Bone marrow (tissue), 2 donors: ENCODE data around the gene CACNG3.
"Not testable (repeated sequence)": the region's sequence is repeated elsewhere in the genome, so short reads cannot be mapped to it uniquely, and the experiment has no call there.

Experiments
- DNase-seq, 2 donors: peaks; one replicate each; lab custom pipeline; 2025; lab: John Stamatoyannopoulos, UW

The CACNG3 gene

DNA sequence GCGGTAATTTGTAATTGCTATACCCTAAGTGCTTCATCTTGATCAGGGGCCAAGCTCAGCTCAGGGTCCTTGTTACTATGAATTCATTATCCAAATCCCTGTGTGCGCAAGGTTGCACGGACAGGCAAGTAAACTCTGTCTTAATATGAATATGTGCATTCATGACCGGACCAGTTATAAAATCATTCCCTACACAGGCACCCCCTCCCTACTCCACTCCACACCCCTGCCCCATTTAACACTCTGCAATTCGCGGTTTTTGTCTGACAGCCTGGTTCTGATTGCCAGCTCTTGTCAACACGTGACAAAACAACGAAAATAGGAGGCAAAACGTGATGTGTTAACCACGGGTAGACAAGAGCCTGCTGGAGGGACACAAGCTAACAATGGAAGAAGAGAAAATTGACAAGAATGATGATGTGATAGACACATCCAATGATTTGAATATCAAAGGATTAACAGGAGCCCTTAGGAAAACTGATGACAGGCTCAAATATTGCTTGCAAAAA lies 76.5 kb downstream of the CACNG3 start:
- DNase-seq, result no peak

DNA sequence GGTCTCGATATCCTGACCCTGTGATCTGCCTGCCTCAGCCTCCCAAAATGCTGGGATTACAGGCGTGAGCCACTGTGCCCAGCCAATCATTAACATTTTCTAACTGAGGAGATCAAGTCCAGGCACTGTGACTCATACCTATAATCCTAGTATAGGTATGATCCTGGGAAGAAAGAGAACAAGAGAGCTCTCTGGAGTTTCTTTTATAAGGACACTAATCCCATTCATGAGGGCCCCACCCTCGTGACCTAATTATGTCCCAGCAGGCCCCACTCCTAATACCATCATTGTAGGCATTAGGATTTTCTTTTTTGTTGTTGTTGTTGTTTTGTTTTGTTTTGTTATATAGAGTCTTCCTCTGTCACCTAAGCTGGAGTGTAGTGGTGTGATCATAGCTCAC lies 80.4 kb downstream of the CACNG3 start:
- no peak for DNase-seq

DNA sequence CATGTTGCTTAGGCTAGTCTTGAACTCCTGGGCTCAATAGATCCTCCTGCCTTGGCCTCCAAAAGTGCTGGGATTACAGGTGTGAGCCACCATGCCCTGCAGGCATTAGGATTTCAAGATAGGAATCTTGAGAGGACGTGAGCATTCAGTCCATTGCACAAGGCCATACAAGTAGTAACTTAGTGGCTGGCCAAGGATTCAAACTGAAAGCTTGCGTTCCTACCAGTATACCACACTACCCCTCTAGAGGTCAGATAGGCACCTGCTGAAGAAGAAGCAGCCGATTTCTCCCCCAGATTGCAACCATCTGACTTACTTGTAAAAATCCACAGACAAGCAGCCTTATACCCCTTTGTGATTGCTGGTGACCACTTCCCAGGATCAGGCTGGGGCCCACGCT lies 80.9 kb downstream of the CACNG3 start:
- DNase-seq, result no peak

DNA sequence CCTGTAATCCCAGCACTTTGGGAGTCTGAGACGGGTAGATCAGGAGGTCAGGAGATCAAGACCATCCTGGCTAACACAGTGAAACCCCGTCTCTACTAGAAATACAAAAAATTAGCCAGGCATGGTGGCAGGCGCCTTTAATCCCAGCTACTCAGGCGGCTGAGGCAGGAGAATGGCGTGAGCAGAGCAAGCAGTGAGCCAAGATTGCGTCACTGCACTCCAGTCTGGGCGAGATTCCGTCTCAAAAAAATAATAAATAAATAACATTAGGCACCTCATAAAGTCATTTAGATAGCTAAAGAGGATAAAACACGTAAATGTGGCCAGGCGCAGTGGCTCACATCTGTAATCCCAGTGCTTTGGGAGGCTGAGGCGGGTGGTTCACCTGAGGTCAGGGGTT lies 87.7 kb downstream of the CACNG3 start:
- not testable (repeated sequence) for DNase-seq

DNA sequence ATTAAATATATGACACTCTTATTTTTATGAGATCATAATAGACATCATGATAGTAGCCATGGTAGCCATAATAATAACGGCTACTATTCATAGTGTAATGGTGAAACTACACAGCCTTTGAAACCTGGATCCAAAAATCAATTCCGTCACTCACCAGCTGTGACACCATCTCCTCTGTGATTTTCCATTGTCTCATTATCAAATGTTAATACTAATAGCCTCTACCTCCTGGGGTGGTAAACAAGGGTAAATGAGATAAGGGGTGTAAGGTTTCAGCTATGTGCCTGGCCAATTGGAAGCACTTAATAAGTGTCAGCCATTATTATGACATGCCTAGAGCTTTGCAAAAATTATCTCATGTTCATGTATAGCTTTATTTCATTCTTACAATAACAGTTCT lies 88.6 kb downstream of the CACNG3 start:
- no peak for DNase-seq

DNA sequence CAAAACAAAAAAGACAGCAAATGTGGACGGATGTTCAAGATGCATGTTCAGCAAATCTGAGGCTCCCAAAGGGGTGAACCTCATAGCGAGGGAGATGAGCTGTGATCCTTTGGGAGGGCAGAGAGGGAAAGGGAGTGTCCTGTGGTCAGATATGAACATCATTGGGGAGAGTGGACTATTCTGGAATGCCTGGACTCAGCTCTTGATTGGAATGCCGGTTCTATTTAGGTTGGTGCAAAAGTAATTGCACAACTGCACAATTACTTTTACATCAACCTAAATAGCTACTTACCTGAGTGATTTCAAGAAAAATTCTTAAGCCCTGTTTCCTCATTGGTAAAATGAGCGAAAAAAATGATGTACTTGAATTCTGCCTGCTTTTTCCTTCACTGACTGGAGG lies 89.6 kb downstream of the CACNG3 start:
- DNase-seq, result no peak

DNA sequence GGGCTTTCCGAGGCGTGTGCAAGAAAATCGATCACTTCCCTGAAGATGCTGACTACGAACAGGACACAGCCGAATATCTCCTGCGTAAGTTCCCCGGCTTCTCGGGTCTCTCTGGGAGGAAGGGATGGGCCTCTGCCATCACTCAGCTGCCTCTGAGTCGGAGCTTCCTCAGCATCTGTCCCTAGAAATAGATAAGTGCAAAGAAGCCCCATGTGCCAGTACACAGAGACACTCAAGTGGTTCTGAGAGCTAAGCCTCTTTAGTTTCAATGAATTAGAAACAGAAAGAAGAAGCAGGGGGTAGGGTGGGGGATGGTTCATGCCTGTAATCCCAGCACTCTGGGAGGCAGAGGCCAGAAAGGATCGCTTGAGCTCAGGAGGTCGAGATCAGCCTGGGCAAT lies 90.6 kb downstream of the CACNG3 start:
- DNase-seq, result no peak

DNA sequence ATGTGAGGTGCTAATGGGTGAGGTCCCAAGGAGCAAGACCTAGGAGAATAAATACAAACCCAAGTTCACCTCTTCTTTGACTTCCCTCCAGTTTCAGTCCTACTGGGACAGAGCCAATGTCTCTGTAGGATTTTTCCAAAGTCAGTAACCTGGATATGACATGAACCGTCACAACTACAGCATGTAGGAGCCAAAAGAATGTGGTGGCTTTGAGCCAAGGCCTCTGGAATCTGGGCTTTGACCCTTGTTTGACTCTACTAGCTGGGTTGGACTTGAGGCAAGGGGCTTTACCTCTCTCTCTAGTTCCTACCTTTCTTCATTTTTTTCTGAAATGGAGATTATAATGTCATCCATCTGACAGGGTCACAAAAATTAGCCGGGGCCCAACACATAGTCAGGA lies 91.4 kb downstream of the CACNG3 start:
- no peak for DNase-seq

DNA sequence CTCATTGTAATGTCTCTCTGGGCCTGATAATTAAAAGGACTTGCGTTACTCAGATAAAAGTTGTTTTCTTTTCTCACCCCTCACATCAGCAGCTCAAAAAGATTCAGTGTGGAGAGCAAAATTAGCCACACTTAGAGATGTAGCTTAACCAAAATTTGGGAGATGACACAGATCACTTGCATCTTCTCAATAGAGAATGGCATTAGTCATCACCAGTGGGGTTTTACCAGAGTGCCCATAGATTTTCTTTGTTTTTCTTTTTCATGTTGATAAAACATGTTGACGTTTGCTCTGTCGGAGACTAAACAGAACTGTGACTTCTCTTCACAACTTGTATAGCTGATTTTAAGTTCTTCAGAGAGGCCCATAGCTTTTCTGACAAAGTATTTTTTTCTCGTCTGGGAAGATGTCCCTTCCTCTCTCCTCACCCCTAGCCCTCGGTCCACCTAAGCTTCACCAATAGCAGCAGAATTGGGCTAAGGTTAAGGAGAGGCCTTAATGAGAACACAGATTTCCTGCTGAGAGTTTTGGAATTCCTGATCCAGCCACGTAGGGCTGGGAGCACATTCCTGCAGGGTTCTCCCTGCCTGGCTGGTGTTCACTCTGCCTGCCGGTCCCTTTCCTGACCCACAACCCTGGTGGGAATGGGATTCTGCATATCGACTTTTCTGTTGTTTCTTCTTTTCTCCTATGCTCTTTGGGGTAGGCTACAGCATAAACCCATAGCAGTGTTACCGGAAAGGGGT lies 92.6 kb downstream of the CACNG3 start:
- DNase-seq, result no peak

DNA sequence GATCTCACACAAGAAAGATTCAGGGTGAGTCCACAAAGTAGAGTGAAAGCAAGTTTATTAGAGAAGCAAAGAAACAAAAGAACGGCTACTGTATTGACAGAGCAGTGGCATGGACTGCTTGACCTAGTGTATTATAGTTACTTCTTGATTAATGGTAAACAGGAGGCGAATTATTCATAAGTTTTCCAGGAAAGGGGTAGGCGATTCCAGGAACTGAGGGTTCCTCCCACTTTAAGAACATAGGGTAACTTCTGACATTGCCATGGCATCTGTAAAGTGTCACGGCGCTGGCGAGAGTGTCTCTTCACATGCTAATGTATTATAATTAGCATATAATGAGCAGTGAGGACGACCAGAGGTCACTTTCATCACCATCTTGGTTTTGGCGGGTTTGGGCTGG lies 93.2 kb downstream of the CACNG3 start:
- DNase-seq, result no peak

DNA sequence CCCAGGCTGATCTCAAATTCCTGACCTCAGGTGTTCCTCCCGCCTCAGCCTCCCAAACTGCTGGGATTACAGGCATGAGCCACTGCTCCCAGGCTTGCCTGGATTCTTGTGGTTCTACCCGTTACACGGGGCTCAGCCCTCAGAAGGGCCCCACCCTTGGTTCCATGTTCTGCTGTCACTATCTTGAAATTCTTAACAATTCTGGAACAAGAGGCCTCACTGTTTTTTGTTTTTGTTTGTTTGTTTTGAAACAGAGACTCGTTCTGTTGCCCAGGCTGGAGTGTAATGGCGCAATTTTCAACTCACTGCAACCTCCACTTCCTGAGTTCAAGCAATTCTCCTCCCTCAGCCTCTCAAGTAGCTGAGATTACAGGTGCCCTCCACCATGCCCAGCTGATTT lies 96.6 kb downstream of the CACNG3 start:
- DNase-seq, result no peak

DNA sequence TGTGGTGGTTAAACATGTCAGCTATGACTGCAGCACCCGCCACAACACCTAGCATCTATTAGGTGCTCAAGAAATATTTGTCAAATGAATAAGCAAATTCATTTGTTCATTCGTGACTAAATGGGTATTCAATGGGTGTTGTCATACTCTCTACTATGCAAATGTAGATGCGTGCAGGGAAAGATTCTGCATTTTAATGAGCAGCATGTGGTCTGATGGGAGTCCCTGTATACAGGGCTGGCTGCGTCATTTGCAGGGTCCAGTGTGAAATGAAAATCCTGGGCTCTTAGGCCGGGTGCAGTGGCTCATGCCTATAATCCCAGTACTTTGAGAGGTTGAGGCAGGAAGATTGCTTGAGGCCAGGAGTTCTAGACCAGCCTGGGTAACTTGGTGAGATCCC lies 97.5 kb downstream of the CACNG3 start:
- no peak for DNase-seq

DNA sequence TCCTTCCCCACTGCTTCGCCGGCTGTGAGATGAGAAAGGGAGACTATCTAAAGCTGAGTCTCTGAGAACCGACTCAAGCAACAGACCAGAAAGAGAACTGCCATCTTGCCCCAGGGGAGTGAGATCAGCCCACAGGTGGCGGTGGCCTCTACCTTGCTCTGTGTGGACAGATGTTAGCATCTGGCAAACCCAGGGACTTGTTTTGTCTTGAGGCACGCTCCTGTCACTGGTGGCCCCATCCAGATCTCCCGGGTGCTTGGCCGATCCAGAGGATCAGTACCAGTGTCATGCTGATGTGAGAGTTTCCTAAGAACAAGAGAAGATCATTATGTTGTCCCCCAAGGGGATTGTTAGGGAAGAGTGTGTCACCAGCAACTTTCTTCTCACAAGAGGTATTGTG lies 101.4 kb downstream of the CACNG3 start:
- no peak for DNase-seq

DNA sequence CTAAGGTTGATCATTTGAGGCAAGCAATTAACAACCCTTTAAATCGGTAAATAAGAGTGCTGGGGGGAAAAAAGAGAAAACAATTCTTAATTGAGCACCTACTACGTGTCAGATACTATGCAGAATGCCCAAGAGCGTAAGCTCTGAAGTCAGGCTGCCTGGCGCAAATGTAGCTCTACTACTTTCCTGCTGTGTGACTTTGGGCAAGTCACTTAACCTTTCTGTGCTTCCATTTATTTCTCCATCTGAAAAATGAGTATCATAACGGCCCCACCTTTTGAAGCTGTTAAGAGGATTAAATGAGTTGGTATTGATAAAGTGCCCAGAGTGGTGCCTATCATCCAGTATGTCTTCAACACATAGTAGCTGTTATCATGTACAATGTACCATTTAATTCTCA lies 102.0 kb downstream of the CACNG3 start:
- no peak for DNase-seq

DNA sequence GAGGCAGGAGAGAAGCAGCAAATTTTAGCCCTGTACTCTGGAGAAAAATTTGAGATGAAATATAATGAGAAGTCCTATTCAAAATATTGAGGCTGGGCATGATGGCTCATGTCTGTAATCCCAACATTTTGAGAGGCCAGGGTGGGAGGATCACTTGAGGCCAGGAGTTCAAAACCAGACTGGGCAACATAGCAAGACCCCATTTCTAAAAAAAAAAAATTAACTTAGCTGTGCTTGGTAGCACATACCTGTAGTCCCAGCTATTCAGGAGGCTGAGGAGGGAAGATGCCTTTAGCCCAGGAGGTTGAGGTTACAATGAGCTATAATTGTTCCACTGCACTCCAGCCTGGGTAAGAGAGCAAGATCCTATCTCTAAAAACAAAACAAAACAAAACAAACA lies 103.4 kb downstream of the CACNG3 start:
- no peak for DNase-seq

DNA sequence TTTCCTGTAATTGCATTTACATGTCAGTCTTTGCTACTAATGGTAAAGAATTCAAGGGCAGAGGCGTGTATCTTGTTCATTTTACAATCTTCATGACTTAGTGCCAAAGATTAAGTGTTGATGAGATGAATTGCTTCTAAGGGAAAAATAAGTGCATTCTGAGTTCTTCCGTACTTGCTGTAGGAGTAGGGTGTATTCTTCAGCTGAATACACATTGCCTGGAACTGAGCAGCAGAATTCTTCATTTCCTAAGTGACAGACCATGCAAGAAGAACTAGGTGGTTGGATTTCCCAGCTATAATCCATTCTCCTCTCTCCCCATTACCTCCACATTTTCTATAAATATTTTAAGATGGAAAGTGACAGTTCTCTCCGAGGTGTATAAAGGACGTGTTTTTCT lies 104.8 kb downstream of the CACNG3 start:
- DNase-seq, result no peak

DNA sequence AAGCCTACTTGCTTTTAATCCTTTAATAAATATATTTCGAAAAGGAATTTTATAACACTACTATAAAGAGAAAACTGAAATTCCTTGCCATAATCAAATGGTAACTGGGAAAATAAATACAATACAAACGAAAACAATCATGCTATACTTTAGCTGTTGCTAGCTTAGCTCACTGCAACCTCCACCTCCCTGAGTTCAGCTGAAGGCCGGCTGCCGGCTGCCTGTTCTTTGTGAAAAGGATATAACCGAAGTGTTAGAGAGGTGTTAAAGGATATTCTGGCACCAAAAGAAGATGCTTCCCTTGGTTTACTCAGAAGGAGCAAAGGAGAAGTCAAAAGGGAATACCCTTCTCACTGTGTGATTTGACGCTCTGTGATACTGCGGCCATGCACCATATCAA lies 108.5 kb downstream of the CACNG3 start:
- DNase-seq, result no peak

DNA sequence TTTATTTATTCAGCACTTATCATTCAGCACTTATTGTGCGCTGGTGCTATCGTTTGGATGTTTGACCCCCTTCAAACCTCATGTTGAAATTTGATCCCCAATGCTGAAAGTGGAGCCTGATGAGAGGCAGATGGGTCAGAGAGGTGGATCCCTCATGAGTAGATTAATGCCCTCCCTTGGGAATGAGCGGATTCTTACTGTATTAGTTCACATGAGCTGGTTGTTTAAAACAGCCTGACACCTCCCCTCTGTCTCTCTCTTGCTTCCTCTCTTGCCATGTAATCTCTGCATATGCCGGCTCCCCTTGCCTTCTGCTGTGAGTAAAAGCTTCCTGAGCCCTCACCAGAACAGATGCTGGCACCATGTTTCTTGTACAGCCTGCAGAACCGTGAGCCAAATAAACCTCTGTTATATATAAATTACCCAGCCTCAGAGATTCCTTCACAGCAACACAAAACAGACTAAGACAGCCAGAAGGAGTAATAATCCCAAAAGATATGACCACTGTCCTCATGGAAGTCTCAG lies 111.1 kb downstream of the CACNG3 start:
- DNase-seq, result no peak

DNA sequence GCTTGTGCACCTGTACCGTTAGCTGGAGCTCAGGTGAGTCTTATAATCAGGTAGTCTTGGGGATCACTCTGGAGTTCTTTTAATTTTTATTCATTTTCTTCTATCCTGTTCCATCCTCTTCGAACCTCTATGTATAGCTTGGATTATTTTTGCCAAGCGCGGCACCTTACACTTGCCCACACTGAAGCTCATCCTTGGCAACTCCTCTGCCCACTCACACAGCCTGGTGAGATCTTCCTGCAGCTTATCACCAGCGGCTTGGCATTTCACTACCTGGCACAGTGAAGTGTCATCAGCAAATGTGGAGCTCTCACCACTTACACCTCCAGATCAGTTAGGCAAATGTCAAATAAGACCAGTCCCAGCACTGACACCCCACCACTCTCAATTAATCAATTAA lies 116.7 kb downstream of the CACNG3 start:
- DNase-seq, result no peak

DNA sequence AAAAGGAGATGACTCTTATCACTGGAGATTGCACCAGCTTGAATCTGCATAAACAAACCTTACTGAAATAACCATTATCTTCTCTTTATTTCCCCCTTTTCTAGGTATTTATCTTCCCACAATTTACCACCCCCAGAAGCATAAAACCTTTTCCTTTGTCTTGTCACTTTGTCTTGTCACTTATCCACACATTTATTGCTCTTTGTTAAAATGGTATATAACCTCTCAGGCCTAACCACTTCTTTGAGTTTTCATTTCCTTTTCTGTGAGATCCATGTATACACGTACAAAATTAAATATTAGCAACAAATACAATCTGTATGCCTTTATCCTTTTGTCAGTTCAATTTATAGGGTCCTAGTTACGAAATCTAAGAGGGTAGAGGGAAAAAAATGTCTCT lies 122.9 kb downstream of the CACNG3 start:
- no peak for DNase-seq

DNA sequence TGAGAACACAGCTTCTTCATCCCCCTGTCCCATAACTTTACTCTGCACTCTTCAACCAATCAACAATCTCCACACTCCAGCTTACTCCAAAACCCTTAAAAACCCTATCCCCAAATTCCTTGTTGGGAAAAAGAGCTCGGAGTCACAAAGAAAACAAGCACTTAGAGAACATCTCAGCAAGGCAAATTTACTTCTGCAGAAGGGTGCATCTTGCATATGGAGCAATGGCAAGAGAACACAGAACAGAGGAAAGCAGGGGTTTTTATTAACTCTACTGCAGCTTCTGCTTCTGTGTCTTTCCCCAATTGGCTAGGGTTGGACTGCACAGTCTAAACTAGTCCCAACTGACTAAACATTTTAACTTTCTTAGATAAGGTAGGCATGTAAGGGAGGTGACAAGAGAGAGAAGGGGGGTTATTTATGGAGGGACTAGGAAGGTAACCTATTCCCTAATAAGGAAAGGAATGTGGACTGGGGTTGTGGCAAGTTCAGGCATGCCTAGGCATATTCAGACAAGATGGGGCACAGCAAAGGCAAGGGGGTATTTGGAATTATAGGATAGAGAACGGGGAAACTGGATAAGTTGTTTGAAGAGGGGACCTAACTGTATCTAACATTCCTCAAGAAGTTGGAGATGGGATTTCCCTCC lies 125.5 kb downstream of the CACNG3 start:
- DNase-seq, result no peak

DNA sequence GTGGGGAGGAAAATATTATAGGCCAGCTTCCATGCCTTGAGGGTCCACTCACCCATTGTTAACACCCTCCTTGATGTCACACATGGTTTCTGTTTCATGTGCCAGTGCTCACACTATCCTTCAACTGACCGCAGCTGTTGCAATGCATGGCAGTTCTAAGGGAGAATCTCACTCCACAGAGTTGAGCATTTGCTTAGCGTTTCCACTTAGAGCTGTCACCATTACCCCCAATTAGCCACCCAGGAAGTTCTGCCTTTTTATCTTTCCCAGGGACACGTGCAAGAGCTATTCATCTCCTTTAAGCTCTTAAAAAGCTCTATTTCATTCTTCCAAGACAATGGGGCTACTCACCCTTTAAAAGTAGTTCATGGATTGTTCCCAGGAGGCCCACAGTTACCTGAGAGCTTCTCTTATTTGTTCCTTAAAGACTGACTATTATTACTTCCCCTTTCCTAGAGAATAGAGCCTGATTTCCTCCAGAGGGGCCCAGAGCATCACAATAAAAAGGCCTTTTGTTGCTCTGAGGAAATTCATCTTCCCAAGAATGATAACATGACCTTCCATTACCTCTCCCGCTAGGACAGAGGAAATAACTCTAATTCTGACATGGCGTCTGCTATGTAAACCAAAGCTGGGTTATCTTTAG lies 126.8 kb downstream of the CACNG3 start:
- no peak for DNase-seq

DNA sequence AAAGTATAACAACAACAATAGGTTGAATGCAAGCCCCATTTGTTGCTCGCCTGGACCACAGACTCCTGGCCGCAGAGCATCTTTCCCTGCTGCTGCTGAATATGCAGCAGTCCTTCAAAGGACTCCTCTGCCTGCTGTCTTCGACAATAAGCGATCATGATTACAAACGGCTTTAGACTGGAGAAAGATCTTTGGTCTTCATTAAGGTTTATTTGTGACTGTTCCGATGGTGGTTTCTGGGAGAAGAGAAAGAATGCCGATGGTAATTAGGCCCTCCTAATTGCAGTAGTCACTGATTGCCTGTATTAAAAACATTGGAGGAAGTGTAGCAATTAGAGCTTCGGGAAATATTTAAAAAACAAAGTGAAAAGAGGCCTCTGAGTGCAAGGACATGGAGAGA lies 138.2 kb downstream of the CACNG3 start:
- no peak for DNase-seq
